ENCODE measurements around the gene PEBP1. TPM values are rescaled to one million over a fixed set of nuclear protein-coding genes. Genes with fewer than 3 reads are reported as not detected.
A peak's percentile ranks its signal among the peaks of the same experiment; 100 is the strongest.

PEBP1 gene
- 500 TPM for total RNA-seq
- long read RNA-seq, transcript PEBP1-201 (4 exons, 1,697 nt) = major isoform, 1,268 of 1,328 reads
- long read RNA-seq, partial matches to known transcripts = 5 of 1,328 reads
- long read RNA-seq, other reads (novel, unspliced or antisense) = 55 of 1,328 reads

DNA sequence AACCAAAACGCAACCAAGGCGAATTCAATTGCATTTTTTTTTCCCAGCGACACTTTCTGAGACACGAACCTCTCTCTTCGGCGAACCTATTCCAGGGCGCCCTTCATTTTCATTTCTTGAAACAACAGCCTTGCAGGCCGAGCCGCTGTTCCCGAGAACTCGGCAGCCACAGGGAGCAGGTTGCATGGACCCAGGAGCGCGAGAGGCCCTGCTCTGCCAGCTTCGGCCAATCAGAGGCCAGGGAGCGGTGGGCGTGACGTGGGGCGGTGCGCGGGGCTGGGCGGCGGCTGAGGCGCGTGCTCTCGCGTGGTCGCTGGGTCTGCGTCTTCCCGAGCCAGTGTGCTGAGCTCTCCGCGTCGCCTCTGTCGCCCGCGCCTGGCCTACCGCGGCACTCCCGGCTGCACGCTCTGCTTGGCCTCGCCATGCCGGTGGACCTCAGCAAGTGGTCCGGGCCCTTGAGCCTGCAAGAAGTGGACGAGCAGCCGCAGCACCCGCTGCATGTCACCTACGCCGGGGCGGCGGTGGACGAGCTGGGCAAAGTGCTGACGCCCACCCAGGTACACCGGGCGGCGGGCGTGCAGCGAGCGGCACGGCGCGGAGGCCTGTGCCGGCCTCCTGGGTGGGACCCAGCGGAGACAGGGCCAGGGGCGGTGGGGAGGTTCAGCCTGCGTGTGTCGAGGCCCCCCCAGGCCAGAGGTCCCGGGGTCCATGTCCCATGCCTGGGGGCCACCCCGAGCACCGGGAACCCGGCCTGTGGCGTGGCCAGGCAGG lies at the start of gene PEBP1:
TSS of gene PEBP1 (plus strand) at position 337 of the 771 bp plus-strand sequence. CDS start at position 423, 86 bp downstream.
- DNase-seq (peak; percentile 98), ATAC-seq (peak; percentile 99)
- intact Hi-C loops (cut with micrococcal nuclease) = no loop called here

DNA sequence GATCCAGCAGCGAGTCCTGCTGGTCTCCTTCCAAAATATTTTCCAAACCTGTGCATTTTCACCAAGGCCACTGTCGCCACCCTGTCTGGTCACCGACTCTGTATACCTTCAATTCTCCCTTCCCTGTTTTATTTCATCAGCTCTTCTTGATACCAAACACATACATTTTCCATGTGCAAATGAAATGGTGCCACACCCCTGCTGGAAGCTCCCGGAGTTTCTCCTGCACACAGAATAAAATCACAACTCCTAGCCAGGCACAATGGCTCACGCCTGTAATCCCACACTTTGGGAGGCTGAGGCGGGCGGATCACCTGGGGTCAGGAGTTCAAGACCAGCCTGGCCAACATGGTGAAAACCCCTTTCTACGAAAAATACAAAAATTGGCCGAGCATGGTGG lies 46.1 kb upstream of the PEBP1 start:
- no peak for DNase-seq
- intact Hi-C loops (cut with micrococcal nuclease) = no loop called here
- no peak for ATAC-seq

DNA sequence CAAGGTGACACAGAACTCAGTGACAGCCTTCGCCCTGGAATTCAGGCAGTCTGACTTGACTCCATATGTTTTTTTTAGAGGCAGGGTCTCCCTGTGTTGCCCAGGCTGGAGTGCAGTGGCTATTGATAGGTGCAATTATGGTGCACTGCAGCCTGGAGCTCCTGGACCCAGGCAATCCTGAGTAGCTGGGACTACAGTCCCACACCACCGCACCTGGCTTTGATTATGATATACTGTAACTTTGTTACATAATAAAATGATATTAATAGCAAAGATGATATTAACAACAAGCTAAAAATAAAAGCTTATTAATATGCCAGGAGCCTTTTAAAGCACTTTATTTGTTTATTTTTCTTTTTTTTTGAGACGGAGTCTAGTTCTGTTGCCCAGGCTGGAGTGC lies 41.9 kb upstream of the PEBP1 start:
- ATAC-seq (no peak), DNase-seq (no peak)
- intact Hi-C loops (cut with micrococcal nuclease) = no loop called here

DNA sequence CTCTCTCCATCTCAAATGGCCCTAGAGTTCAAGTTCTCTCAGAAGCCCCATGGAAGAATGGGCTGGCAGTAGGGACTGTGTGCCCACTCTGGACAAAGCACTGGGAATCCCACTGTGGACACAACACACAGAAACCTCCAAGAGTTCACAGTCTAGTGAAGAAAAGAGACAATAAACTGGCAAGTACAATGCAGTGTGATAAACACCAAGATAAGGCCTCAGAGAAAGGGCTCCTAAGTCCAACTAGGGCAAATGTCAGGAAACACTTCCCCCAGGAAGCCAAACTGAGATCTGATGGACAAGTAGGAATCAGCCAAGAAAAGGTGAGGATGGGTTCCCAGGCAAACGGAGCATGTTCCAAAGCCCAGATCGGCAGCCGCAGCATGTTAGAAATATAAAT lies 37.5 kb upstream of the PEBP1 start:
- ATAC-seq (no peak), DNase-seq (no peak)
- intact Hi-C loops (cut with micrococcal nuclease) = no loop called here

DNA sequence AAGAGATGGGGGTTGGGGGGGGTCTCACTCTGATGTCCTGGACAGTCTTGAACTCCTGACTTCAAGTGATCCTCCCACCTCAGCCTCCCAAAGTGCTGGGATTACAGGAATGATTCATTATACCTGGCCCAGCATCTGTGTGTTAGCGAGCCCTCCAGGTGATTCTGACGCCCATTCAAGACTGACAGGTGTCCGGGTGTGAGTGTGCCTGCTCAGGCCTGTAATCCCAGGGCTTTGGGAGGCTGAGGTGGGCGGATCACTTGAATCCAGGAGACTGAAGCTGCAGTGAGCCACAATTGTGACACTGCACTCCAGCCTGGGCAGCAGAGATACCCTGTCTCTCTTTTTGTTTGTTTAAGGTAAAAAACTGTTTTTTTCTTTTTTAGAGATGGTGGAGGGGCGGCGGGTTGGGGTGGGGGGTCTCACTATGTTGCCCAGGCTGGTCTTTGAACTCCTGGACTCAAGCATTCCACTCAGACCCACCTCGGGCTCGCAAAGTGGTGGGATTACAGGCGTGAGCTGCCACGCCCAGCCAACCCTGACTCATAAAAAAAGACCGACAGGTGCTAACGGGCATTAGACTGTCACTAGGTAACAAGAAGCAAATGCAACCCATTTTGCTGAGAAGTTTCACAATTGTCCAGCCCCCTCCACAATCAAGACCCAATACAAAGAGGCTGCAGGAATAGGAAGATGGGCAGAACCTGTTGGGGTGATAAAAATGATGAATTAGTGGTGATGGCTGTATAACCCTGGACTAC lies 36.8 kb upstream of the PEBP1 start:
- intact Hi-C loops (cut with micrococcal nuclease) = no loop called here
- no peak for DNase-seq
- ATAC-seq = no peak

DNA sequence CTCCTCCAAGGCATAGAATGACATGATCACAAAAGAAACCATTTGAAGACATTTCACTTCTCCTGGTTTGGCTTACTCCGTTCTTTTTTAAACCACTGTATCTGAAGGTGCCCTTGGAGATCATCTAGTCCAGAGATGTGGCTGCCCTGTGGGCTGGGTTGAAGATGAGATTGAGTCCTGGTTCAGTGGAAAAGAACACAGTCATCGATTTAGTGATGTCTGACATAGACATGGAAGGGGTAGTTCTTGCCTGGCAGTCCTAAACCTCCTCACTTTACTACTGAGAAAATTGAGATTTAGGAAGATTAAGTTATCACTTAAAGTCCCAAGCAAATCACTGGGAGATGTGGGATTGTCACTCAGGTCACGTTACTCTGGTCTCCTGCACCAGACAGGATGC lies 34.9 kb upstream of the PEBP1 start:
- ATAC-seq (no peak), DNase-seq (no peak)
- intact Hi-C loops (cut with micrococcal nuclease) = no loop called here

DNA sequence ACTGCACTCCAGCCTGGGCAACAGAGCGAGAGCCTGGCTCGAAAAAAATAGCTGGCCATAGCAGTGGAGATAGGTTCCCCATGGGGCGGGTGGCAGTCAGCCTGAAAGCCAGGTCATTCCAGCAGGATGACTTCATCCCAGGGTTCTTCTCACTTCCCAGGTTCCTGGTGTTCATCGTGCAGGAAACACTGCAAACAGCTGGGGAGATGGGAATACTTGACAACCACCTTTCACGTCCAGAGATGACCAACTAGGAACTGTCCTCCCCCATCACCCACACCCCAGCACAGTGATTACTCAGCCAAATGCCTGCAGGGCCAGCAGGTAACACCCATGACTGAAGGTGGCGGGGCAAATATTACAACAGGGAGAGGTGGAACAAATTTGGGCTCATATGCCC lies 33.9 kb upstream of the PEBP1 start:
- intact Hi-C loops (cut with micrococcal nuclease) = no loop called here
- ATAC-seq (no peak), DNase-seq (no peak)

DNA sequence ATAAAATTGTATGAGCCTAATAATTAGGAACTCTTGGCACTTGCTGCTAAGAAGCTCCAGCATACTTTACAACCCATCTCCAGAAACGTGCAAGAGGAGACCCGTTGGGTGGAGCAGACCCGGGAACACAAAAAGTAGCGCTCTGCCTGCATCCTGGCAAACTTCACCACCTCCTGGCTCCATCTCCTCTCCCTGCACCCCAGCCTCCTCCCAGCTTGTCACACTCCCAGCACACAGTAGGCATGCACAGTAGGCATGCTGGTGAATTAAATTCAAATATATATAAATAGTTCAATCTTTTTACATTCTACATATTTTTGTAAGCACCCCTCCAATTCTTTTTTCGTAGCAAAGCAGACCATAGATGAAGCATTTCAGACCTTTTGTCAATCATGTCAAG lies 33.3 kb upstream of the PEBP1 start:
- intact Hi-C loops (cut with micrococcal nuclease) = no loop called here
- DNase-seq (no peak), ATAC-seq (no peak)

DNA sequence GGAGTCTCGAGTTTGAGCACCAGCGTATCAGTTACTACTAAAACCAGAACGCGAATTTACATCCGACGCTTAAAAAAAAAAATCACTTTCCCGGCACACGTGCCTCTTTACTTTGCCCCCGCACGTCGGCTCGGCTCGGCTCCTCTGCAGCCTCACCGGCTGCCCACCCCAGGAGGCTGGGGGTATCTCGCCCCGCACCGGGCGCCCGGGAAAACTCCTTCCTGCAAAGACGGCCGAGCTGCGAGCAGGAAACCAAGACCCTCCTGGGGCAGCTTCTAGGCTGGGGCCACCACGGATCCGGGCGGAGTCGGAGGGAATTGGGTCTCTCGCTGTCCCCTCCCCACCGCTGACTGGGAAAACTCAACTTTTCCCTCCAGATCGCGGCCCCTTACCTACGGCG lies 32.7 kb upstream of the PEBP1 start:
- intact Hi-C loops (cut with micrococcal nuclease) = no loop called here
- peak; percentile 31 for ATAC-seq
- no peak for DNase-seq

DNA sequence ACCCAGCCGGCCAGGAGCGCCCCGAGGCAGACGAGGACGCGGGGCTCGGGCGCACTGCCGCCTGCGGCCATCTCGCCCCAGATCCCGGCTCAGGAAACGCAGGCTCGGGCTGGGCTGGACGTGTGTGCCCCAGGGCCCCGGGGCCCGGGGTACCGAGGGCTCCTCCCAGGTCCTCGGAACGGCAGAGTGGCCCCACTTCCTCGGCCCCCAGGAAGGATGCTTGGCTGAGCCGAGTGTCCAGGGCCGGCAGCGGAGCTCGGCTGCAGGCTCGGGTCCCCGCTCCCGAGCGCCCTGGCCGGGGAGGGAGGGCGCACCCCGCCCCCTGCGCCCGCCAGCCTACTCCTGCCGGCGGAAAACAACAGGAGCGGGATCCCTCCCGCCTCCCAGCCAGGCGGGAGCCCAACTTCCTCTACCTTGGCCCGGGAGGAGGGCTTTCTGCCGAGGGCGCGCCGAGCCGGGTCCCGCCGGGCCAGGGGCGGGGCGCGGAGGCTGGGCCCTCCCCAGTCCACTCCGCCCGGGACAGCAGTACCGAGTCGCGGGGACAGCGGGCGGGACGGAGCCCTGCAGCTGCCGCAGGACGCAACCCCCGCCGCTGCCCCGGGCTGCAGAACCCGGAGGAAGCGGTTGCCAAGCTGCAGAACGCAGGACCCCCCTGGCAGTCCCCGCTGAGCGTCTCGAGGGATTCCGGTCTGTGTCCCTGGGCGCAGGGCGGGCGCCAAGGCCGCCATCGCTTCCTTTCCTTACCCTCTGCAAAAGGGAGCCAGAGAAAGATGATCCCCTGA lies 32.1 kb upstream of the PEBP1 start, which contains the start of gene VSIG10:
TSS of gene VSIG10 (minus strand) at position 411 of the 782 bp plus-strand sequence. CDS start at position 71, 340 bp downstream.
- peak; percentile 87 for DNase-seq
- ATAC-seq = peak; percentile 98
- intact Hi-C loops (cut with micrococcal nuclease) = no loop called here

DNA sequence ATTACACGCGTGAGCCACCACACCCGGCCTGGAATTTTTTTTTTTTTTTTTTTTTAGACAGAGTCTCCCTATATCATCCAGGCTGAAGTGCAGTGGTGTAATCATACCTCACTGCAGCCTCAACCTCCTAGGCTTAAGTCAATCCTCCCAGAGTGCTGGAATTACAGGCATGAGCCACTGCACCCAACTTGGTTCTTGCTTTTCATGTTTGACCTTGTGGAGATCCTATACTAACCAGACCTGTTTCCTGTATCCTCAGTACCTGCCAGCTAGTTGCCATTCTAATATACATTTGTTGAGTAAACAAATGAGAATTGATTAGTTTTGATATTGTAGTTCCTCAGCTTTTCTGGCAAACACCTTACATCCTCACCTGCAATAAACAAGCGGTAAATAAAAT lies 28.9 kb upstream of the PEBP1 start:
- intact Hi-C loops (cut with micrococcal nuclease) = no loop called here
- ATAC-seq (no peak), DNase-seq (no peak)

DNA sequence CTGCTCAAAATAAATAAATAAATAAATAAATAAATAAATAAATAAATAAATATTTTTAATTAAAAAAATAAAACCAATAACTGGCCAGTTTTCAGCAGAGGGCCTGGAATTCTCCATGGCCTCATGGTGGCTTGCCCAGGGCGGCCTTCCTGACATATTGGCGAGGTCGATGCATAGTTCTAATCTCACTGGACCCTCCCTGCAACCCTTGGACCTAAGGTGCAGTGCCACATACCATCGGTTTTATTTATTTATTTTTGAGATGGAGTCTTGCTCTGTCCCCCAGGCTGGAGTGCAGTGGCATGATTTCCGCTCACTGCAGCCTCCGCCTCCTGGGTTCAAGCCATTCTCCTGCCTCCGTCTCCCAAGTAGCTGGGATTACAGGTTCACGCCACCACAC lies 28.2 kb upstream of the PEBP1 start:
- ATAC-seq (no peak), DNase-seq (no peak)
- intact Hi-C loops (cut with micrococcal nuclease) = no loop called here

DNA sequence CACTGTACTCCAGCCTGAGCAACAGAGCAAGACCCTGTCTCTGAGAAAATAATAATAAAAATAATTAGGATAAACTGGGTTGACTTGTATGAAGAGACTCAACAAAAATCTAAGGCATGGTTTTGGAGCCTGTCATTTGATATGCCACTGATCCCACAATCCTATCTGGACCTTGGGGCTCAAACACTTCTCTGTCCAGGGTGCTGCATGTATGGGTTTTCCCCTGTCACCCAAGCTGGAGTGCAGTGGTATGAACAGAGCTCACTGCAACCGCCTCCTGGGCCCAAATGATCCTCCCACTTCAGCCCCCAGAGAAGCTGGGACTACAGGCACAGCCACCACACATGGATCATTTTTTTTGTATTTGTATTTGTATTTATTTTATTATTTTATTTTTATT lies 26.8 kb upstream of the PEBP1 start:
- no peak for ATAC-seq
- intact Hi-C loops (cut with micrococcal nuclease) = no loop called here

DNA sequence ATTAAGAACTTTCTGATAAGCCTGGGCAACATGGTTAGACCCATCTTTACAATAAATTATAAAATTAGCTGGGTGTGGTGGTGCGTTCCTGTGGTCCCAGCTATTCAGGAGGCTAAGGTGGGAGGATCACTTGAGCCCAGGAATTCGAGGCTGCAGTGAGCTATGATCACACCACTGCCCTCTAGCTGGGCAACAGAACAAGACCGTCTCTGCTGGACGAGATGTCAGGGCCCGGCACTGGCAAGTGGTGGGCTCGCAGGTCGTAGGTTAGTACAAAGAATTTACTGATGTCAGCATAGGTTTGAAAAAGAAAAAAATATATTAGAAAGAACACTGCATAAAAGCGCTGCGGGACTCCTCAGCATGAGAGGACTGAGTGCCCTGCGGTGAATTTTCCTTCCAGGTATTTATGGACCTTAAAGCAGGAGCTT lies 16.5 kb upstream of the PEBP1 start:
- DNase-seq = no peak
- intact Hi-C loops (cut with micrococcal nuclease) = no loop called here
- ATAC-seq = no peak

More for the DNA sequence above, 26.8 kb upstream of the PEBP1 start:
- DNase-seq = no peak

DNA sequence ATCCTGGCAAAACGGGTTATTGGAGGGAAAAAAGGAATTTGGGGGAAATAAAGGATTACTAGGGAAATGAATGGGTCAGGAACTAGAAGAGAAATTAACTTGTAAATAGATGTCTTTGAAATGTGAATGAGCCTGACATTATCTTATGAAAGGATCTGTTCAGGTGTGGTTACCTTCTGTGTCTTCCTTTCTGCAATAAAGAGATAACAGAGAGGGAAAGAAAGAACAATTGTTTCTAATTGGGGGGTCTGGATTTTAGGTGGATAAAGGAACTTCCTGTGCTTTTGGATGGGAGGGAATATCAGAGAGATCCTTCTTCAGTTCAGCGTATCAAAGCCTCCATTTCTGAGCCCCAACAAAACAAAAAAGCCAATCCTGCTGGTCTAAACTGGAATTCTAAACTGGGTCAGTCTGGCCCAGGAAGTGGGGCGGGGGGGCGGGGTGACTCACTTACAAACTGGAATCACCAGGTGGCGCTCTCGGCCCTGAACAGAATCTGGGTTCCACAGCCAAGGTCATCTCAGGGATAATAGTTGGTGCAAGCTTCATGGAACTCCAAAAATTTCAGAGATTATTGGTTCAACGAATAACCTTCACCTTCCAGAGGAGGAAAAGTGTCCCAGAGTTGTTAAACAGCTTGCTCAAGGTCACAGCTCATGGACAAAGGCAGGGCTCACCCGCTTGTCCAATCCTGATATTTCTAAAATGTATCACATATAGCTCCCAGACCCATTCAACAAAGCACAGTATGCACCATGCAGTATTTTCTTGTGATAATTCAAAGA lies 15.2 kb upstream of the PEBP1 start:
- peak; percentile 85 for DNase-seq
- intact Hi-C loops (cut with micrococcal nuclease) = no loop called here

DNA sequence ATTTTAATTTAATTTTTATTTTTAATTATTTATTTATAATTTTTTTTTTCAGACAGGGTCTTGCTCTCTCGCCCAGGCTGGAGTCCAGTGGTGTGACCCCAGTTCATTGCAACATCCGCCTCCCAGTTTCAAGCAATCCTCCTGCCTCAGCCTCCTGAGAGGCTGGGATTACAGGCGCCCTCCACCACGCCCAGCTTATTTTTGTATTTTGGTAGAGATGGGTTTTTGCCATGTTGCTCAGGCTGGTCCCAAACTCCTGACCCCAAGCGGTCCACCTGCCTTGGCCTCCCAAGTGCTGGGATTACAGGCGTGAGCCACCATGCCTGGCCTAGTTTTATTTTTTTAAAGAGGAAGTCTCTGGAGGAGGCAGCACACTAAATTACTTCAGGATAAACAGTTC lies 13.7 kb upstream of the PEBP1 start:
- DNase-seq (no peak), ATAC-seq (no peak)
- intact Hi-C loops (cut with micrococcal nuclease) = no loop called here

More for the DNA sequence above, 15.2 kb upstream of the PEBP1 start:
- ATAC-seq = peak; percentile 91

DNA sequence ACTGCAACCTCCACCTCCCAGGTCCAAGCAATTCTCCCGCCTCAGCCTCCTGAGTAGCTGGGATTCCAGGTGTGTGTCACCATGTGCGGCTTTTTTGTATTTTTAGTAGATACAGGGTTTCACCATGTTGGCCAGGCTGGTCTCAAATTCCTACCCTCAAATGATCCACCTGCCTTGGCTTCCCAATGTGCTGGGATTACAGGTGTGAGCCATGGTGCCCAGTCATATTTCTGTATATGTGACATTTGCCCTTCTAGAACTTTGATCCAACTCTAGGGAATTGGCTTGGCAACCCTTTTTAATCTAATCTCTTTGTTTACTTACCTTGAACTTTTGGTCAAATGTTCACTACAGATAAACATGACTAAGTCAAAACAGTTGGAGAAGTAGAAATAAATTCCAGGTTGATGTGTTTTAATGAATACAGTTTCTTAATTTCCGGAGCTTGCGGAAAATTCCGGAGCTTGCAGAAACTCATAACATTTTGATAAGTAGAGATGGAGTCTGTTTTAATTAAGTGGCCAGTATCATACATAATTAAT lies 11.5 kb upstream of the PEBP1 start:
- ATAC-seq = no peak
- no peak for DNase-seq
- intact Hi-C loops (cut with micrococcal nuclease) = no loop called here

DNA sequence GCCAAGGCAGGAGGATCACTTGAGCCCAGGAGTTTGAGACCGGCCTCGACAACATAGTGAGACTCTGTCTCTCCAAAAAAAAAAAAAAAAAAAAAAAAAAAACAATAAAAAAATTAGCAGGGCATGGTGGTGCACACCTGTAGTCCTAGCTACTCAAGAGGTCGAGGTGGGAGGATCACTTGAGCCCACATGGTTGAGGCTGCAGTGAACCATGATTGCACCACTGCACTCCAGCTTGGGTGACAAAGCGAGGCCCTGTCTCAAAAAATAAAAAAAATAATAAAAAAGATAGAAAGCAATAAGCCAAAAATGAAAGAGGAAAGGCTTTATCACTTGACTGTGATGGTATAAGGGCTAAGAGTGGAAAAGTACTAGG lies 10.2 kb upstream of the PEBP1 start:
- DNase-seq = no peak
- no peak for ATAC-seq
- intact Hi-C loops (cut with micrococcal nuclease) = no loop called here

Data from left ventricle myocardium superior (tissue), 1 donor.